WTC11 (cell line): ENCODE data around the gene TMEM120B. TPM values are rescaled to one million over a fixed set of nuclear protein-coding genes. Genes with fewer than 3 reads are reported as not detected.

Experiments
- ATAC-seq: fragments of 200-7000 bp; cut with Tn5 transposase; 2 replicates; pipeline ENCODE4 v1.10.0; 2021; ENCODE audit warnings: mild to moderate bottlenecking, moderate library complexity
- CTCF ChIA-PET: fragments of 300-600 bp; sonication (Branson Sonifier 250); formaldehyde crosslinking; loops from one replicate; lab custom pipeline; 2021; ENCODE audit warnings: antibody characterized with exemption; lab: Charles Lee
- POLR2A ChIA-PET: fragments of 350-600 bp; sonication (Branson Sonifier 250); formaldehyde crosslinking; loops from one replicate; lab custom pipeline; 2021; ENCODE audit warnings: antibody characterized with exemption; lab: Charles Lee
- DNase-seq: peaks from one replicate; pipeline ENCODE4 v3.0.0; 2021; ENCODE audit warnings: low spot score
- H3K27ac Mint-ChIP-seq: 2 replicates; pipeline ENCODE4 v1.8.0; 2021; ENCODE audit warnings: mixed read lengths
- H3K27me3 Mint-ChIP-seq: 2 replicates; pipeline ENCODE4 v1.8.0; 2021; ENCODE audit warnings: low read depth, mild to moderate bottlenecking, moderate library complexity, mixed read lengths
- H3K36me3 Mint-ChIP-seq: 2 replicates; pipeline ENCODE4 v1.8.0; 2021; ENCODE audit warnings: mixed read lengths
- H3K4me1 Mint-ChIP-seq: 2 replicates; pipeline ENCODE4 v1.8.0; 2022; ENCODE audit warnings: mixed read lengths
- H3K4me3 Mint-ChIP-seq: 2 replicates; pipeline ENCODE4 v1.8.0; 2021; ENCODE audit warnings: mild to moderate bottlenecking, moderate library complexity, mixed read lengths
- H3K9me3 Mint-ChIP-seq: 2 replicates; pipeline ENCODE4 v1.8.0; 2021; ENCODE audit warnings: mixed read lengths
- CREB1 ChIP-seq: sonication (generic); formaldehyde crosslinking; IDR thresholded peaks from 2 replicates; pipeline ENCODE4 v1.8.0; 2023; ENCODE audit warnings: mild to moderate bottlenecking, missing genetic modification reagents
- E2F1 ChIP-seq: sonication (generic); formaldehyde crosslinking; IDR thresholded peaks from 2 replicates; pipeline ENCODE4 v1.8.0; 2022; ENCODE audit warnings: mild to moderate bottlenecking, missing genetic modification reagents
- FOXP1 ChIP-seq: sonication (generic); formaldehyde crosslinking; IDR thresholded peaks from 2 replicates; pipeline ENCODE4 v1.8.0; 2022; ENCODE audit warnings: missing genetic modification reagents, mild to moderate bottlenecking, moderate library complexity, borderline replicate concordance
- MYBL2 ChIP-seq: sonication (generic); formaldehyde crosslinking; IDR thresholded peaks from 2 replicates; pipeline ENCODE4 v1.8.1; 2023; ENCODE audit warnings: mild to moderate bottlenecking, moderate library complexity, missing genetic modification reagents
- NR1H2 ChIP-seq: sonication (generic); formaldehyde crosslinking; IDR thresholded peaks from 2 replicates; pipeline ENCODE4 v1.9.0; 2021; ENCODE audit warnings: mild to moderate bottlenecking, moderate library complexity, missing genetic modification reagents
- OVOL2 ChIP-seq: fragments of 250-450 bp; sonication (Bioruptor Pico); IDR thresholded peaks from 2 replicates; pipeline ENCODE4 v1.9.0; 2021; ENCODE audit warnings: mild to moderate bottlenecking, borderline replicate concordance
- PRDM15 ChIP-seq: sonication (generic); formaldehyde crosslinking; IDR thresholded peaks from 2 replicates; pipeline ENCODE4 v1.8.0; 2022; ENCODE audit warnings: missing genetic modification reagents
- RELA ChIP-seq: sonication (generic); formaldehyde crosslinking; IDR thresholded peaks from 2 replicates; pipeline ENCODE4 v1.8.1; 2022; ENCODE audit warnings: missing genetic modification reagents, mild to moderate bottlenecking, borderline replicate concordance
- RORB ChIP-seq: fragments of 250-450 bp; sonication (Bioruptor Pico); IDR thresholded peaks from 2 replicates; pipeline ENCODE4 v1.9.0; 2021; ENCODE audit warnings: mild to moderate bottlenecking
- SMAD3 ChIP-seq: sonication (generic); formaldehyde crosslinking; IDR thresholded peaks from 2 replicates; pipeline ENCODE4 v1.8.0; 2022; ENCODE audit warnings: missing genetic modification reagents, mild to moderate bottlenecking, borderline replicate concordance
- TCF7 ChIP-seq: sonication (generic); formaldehyde crosslinking; IDR thresholded peaks from 2 replicates; pipeline ENCODE4 v1.8.0; 2022; ENCODE audit warnings: mild to moderate bottlenecking, low read depth, missing genetic modification reagents, moderate library complexity
- TEAD1 ChIP-seq: sonication (generic); formaldehyde crosslinking; IDR thresholded peaks from 2 replicates; pipeline ENCODE4 v1.8.0; 2022; ENCODE audit warnings: mild to moderate bottlenecking, missing genetic modification reagents
- TEAD4 ChIP-seq: sonication (generic); formaldehyde crosslinking; IDR thresholded peaks from 2 replicates; pipeline ENCODE4 v1.8.0; 2022; ENCODE audit warnings: mild to moderate bottlenecking, missing genetic modification reagents
- USF1 ChIP-seq: sonication (generic); formaldehyde crosslinking; IDR thresholded peaks from 2 replicates; pipeline ENCODE4 v1.8.0; 2022; ENCODE audit warnings: mild to moderate bottlenecking, missing genetic modification reagents
- ZMAT4 ChIP-seq: fragments of 250-450 bp; sonication (Bioruptor Pico); IDR thresholded peaks from 2 replicates; pipeline ENCODE4 v1.9.0; 2021; ENCODE audit warnings: mild to moderate bottlenecking
- ZNF138 ChIP-seq: sonication (generic); formaldehyde crosslinking; conservative IDR thresholded peaks from 2 replicates; pipeline ENCODE4 v1.8.1; 2022; ENCODE audit warnings: mild to moderate bottlenecking, moderate library complexity, missing genetic modification reagents
- ZNF317 ChIP-seq: sonication (generic); formaldehyde crosslinking; IDR thresholded peaks from 2 replicates; pipeline ENCODE4 v1.8.1; 2023; ENCODE audit warnings: low read depth, mild to moderate bottlenecking, moderate library complexity, missing genetic modification reagents, borderline replicate concordance
- ZNF416 ChIP-seq: fragments of 250-450 bp; sonication (Bioruptor Pico); IDR thresholded peaks from 2 replicates; pipeline ENCODE4 v1.9.0; 2021; ENCODE audit warnings: mild to moderate bottlenecking, inconsistent platforms
- ZNF671 ChIP-seq: fragments of 250-450 bp; sonication (Bioruptor Pico); IDR thresholded peaks from 2 replicates; pipeline ENCODE4 v1.8.0; 2021; ENCODE audit warnings: mild to moderate bottlenecking
- total RNA-seq: library from RNA; stranded (reverse); gene quantifications from 3 replicates; pipeline ENCODE4 v1.2.3, GENCODE V29; 2021
- TF ChIP-seq, protein P1 (sequence below): fragments of 200-600 bp; IDR thresholded peaks from 2 replicates; pipeline ENCODE4 v1.8.0; 2022; ENCODE audit warnings: antibody characterized with exemption
- TF ChIP-seq, protein P2 (sequence below): sonication (generic); formaldehyde crosslinking; conservative IDR thresholded peaks from 2 replicates; pipeline ENCODE4 v1.8.1; 2022; ENCODE audit warnings: mild to moderate bottlenecking, missing genetic modification reagents
- TF ChIP-seq, protein P3 (sequence below): sonication (generic); formaldehyde crosslinking; IDR thresholded peaks from 2 replicates; pipeline ENCODE4 v1.8.1; 2023; ENCODE audit warnings: mild to moderate bottlenecking, missing genetic modification reagents, moderate library complexity

TMEM120B gene
- total RNA-seq, 1 experiment from 2014 or later, result 36.9 TPM

DNA sequence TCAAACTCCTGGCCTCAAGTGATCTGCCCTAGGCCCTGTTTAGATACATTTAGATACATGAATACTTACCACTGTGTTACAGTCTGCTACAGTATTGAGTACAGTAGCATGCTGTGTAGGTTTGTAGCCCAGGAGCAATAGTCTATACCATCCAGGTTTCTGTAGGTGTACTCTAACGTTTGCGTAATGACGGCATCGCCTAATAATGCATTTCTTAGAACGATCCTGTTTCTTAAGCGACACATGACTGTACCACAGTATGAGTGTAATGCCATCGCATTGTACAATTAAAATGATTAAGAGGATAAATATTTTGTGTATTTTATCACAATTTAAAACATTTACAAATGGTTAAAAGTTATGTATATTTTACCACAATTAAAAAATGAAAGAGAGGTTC is 18.9 kb downstream of the TMEM120B start:
- no peak for TF ChIP-seq ZNF138 (CRISPR knock-in tag)
- TF ChIP-seq NR1H2, result no peak
- TF ChIP-seq CREB1 (CRISPR knock-in tag), result no peak
- TF ChIP-seq PRDM15 (CRISPR knock-in tag), result no peak
- TF ChIP-seq MYBL2 (CRISPR knock-in tag), result no peak
- TF ChIP-seq FOXP1 (CRISPR knock-in tag), result no peak
- no peak for TF ChIP-seq ZMAT4 (CRISPR knock-in tag)
- TF ChIP-seq RELA (CRISPR knock-in tag), result no peak
- no peak for TF ChIP-seq USF1 (CRISPR knock-in tag)
- TF ChIP-seq, protein P1, sequence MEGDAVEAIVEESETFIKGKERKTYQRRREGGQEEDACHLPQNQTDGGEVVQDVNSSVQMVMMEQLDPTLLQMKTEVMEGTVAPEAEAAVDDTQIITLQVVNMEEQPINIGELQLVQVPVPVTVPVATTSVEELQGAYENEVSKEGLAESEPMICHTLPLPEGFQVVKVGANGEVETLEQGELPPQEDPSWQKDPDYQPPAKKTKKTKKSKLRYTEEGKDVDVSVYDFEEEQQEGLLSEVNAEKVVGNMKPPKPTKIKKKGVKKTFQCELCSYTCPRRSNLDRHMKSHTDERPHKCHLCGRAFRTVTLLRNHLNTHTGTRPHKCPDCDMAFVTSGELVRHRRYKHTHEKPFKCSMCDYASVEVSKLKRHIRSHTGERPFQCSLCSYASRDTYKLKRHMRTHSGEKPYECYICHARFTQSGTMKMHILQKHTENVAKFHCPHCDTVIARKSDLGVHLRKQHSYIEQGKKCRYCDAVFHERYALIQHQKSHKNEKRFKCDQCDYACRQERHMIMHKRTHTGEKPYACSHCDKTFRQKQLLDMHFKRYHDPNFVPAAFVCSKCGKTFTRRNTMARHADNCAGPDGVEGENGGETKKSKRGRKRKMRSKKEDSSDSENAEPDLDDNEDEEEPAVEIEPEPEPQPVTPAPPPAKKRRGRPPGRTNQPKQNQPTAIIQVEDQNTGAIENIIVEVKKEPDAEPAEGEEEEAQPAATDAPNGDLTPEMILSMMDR, result no peak
- TF ChIP-seq, protein P2, sequence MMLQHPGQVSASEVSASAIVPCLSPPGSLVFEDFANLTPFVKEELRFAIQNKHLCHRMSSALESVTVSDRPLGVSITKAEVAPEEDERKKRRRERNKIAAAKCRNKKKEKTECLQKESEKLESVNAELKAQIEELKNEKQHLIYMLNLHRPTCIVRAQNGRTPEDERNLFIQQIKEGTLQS (CRISPR knock-in tag), result no peak
- TF ChIP-seq TEAD1, result no peak
- TF ChIP-seq ZNF317 (CRISPR knock-in tag), result no peak
- no peak for TF ChIP-seq ZNF671 (CRISPR knock-in tag)
- TF ChIP-seq, protein P3, sequence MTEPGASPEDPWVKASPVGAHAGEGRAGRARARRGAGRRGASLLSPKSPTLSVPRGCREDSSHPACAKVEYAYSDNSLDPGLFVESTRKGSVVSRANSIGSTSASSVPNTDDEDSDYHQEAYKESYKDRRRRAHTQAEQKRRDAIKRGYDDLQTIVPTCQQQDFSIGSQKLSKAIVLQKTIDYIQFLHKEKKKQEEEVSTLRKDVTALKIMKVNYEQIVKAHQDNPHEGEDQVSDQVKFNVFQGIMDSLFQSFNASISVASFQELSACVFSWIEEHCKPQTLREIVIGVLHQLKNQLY, result no peak
- TF ChIP-seq TEAD4 (CRISPR knock-in tag), result no peak
- TF ChIP-seq SMAD3 (CRISPR knock-in tag), result no peak
- TF ChIP-seq, all 79 proteins: peak for 0
- ChIA-PET CTCF (no interaction called here), POLR2A (no interaction called here)
- Mint-ChIP-seq H3K27ac (no peak overlapping the region), H3K4me3 (no peak overlapping the region), H3K4me1 (peaks cover 9% of the 10 kb centered on the region), H3K27me3 (no peaks in the 10 kb centered on the region), H3K36me3 (no peaks in the 10 kb centered on the region), H3K9me3 (no peaks in the 10 kb centered on the region)
- no peak for ATAC-seq
- no peak for DNase-seq

DNA sequence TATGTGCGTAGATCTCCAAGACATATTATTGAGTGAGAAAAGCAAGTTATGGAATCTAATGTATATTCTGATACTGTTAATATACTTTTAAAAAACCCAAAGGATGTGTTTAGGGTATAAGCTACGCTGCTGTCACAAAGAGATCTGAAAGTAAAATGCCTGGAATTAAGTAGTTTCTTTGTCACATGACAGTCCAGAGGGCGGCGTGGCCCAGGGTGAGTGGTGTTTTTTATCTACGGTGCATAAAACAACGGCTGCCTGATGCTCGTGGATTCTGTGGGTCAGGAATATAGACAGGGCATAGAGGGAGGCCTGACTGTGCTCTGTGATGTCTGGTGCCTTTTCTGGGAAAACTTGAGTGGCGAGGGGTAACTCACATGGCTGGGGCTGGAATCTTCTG is 21.3 kb downstream of the TMEM120B start:
- Mint-ChIP-seq H3K27me3 (no peaks in the 10 kb centered on the region), H3K4me1 (peaks cover under 1% of the 10 kb centered on the region; the same call in 1 of the 2 replicates), H3K9me3 (no peaks in the 10 kb centered on the region), H3K27ac (no peak overlapping the region; the same call in 1 of the 2 replicates), H3K36me3 (no peaks in the 10 kb centered on the region), H3K4me3 (no peak overlapping the region)
- TF ChIP-seq RORB (CRISPR knock-in tag) (no peak), E2F1 (CRISPR knock-in tag) (no peak), TCF7 (CRISPR knock-in tag) (no peak), OVOL2 (CRISPR knock-in tag) (no peak), ZNF416 (CRISPR knock-in tag) (no peak), TEAD4 (CRISPR knock-in tag) (no peak)
- DNase-seq, result no peak
- no peak for ATAC-seq
- POLR2A ChIA-PET, result no interaction called here
- CTCF ChIA-PET, result no interaction called here
